ENCODE results near the gene JUND.
"Not testable (repeated sequence)": the region's sequence is repeated elsewhere in the genome, so short reads cannot be mapped to it uniquely, and the experiment has no call there.

Gene JUND

DNA sequence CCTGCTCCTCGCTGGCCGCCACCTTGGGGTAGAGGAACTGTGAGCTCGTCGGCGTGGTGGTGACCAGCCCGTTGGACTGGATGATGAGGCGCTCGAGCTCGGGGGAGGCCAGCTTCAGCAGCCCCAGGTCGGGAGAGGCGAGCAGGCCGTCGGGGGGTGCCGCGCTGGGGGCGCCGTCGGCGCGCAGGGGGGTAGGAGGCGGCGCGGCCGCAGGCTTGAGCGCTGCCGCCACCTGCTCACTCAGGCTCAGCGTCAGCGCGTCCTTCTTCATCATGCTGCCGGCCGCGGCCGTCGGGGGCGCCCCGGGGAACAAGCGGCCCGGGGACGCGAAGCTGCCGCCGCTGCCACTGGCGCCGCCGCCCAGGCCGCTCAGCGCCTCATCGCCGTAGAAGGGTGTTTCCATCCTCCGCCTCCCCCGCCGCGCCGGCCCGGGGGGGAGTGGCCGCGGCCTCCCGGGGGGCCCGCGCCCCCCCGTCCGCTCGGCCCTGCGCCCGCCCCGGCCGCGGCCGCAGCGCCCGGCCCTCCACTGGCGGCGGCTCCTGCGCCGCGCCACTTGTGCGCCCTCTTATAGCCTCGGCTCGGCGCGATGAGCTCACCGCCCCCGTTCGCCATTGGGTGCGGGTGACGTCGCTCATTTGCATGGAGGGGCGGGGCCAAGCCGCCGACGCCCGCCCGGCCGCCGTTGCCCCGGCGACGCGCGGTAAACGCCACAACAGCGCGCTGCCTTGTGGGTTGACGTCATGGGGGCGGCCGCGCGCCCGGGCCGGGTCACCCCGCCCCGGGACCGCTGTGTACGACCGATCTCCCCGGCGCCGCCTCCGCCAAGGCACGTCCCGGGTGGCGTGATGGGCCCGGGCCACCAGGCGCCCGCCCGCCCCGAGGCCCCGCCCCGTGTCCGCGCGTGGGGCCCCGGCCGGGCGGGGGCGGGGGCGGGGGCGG lies at the start of gene JUND:
Gene JUND (minus strand): TSS at position 541 of the 939 bp plus-strand sequence. CDS start 138 bp downstream, at position 403.
- DNase-seq, result peak; percentile 80 to 100 (median 96)

DNA sequence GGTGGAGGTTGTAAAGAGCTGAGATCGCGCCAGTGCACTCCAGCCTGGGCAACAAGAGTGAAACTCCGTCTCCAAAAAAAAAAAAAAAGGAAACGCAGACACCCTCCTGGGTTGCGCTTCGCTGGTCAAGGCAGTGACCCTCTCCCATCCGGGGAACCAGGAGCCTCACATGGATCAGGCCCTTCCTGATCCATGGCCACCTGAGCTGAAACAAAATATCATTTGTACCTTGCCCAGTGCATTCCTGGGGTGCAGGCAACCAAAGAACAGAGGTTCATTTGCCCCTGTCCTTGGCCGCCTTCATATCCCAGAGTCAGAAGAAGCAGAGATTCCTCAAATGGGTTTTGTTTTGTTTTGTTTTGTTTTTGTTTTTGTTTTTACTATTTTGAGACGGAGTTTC lies 49.4 kb upstream of the JUND start:
- no peak for DNase-seq

DNA sequence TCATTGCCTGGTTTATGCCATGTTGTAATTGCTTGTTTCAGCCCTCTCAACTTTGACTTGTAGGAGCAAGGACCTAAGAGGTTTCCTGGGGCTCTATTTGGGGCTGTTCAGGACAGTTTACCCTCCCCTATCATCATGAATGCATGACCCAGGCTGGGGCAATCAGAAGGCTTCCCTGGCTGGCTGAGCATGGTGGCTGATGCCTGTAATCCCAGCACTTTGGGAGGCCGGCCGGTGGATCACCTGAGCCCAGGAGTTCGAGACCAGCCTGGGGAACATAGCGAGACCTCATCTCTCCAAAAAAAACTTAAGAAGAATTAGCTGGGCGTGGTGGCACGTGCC lies 47.6 kb upstream of the JUND start:
- no peak for DNase-seq

DNA sequence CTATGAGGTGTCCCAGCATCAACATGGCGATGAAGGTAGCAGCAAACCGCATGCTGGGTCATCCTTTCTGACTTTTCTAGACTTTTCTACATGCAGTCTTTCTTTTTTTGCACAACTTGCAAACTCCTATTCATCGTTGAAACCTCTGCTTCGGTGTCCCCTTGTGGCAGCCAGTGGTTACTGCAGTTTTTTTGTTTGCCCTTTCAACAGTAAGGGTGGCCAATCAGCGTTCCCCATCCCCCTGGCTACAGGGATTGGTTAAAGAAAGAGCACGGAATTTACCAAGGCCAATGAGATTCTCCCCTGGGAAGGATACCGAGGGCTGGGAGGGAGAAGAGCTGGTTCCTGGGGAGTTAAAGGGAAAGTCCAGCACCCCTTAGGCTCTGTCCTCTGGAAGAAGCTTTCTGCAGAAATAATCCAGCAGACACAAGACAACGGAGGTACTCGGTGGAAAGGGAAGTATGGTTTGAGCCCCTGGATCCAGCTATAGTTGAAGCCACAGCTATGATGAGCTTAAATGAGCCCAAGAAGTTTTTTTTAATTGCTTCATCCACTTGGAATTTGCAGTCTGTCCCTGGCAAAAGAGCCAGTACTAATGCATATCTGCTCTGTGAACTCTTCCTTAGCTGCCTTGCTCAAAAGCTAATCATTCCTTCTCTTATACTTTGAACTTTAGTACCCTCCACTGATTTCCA lies 47.1 kb upstream of the JUND start:
- peak; percentile 26 to 97 (median 89) for DNase-seq

DNA sequence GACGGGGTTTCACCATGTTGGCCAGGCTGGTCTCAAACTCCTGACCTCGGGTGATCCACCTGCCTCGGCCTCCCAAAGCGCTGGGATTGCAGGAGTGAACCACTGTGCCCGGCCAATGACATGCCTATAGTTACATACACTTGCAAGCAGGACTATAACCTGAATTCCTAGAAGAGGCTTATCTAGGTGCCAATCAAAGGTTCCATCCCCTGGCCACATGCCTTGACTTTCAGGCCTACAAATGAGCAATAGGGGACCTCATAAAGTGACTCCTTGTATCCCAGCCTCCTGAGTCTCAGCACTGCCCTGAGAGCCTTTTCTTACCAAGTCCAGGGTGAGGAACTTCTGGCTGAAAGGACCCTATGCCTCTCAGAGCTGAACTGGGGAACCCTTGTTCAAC lies 45.4 kb upstream of the JUND start:
- no peak for DNase-seq

DNA sequence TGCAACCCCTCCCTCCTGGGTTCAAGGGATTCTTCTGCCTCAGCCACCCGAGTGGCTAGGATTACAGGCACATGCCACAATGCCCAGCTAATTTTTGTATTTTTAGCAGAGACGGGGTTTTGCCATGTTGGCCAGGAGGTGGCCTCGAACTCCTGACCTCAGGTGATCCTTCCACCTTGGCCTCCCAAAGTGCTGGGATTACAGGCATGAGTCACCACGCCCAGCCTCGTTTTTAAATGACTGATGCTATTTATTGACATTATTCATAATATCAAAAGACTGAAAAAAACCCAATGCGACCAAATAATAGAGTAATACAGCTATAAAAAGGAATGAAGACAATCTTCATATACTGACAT lies 42.9 kb upstream of the JUND start:
- DNase-seq, result not testable (repeated sequence)

DNA sequence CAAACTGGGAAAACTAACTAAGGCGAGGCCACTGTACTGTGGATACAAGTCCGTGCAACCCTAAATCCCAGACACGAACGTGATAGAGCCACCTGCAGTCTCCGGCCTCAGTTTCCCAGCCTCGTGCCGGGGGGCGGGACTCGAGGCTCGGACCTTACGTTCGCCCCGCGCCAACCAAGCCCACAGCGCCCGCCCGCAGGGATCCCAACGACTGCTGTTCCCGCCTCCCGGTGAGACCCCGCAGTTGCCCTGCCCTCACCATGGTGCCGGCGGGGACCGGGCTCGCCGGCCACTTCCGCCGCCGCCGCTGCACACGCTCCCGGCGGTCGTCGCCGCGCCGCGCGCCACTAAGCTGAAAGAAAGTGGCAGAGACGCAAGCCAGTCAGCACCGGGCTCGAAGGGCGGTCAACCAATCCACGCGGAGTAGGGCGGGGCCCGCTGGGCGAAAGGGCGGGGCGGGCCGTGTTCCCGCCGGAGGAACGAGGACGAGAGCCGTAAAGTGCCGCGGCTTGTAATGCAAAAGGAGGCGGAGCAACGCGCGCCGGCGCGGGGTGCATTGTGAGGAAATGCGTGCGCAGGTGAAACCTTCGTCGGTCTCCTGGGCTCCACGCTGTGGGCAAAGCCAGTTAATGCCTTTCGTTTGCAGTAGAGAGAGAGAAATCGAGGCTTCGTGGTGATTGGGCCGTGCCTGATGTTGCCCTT lies 41.5 kb upstream of the JUND start, which contains the start of gene LSM4:
Gene LSM4 (minus strand): TSS at position 318 of the 702 bp plus-strand sequence. CDS start 56 bp downstream, at position 262.
- peak in 55 of 56 donors; percentile 79 to 99 (median 95) for DNase-seq

DNA sequence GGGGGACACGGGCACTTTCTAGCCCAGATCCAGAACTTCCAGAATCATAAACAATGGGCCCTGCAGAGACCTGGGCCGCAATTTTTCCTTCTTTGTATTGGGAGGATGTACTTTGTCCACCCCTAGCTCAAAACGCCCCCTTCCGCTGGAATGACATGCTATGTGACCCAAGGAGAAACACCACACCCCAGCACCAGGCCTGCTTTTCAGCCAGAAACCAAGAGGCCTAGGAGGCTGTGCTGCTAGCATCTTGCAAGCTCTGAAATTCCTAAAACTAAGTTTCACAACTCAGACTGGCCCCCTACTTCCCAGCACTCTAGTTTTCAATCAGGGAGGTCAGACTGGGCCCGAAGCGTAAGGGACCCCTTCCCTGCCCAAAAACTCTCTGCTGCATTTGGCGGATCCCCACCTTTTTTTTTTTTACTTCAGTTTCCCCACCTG lies 40.9 kb upstream of the JUND start:
- DNase-seq, result no peak

DNA sequence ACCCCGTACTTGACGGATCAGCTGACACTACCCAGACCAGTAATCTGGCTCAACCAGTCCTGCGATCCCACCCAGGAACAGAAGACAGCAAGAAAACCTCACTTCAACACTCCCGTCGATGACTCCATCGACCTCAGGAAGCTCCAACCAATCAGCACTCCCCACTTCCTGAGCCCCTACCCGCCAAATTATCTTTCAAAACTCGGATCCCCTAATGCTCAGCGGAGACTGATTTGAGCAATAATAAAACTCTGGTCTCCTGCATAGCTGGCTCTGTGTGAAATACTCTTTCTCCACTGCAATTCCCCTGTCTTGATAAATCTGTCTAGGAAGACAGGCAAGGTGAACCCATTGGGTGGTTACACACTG lies 40.3 kb upstream of the JUND start:
- no peak for DNase-seq

DNA sequence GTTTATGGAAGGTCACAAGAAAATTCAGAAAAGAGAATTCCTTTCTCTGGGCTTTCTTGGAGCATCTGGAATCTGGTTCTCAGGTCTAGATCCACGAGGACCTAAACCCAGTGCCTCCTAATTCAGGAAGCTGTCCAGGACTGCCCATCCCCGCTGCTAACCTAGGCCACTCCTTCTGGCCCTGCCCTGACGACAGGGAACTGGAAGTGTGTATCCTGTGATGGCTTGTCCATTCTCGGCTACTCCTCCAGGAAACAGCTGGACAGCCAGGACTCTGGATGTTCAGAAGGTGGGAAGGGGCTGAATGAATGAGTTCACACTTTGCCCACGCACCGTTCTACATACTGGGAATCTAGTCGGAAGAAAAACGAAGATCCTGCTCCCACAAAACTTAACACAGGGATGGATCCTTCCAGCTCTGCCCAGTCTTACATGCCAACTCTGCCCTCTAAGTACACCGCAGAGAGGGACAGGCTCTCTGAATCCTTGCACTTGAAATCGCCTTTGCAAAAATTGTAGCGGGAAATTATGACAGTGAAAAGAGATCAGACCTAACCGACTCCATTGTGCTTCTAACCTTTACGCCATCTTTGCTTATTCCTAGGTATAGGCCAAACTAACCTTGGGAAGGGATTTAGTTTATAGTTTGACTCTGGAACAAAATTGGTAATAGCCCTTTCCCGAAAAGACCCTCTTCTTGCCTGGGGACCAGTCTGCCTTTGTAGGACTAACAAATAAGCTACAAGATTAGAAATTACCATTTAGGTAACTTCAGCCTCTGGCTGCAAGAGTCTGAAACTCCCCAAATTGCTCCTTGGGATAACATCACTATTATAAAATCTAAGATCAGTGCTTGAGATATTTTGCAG lies 39.7 kb upstream of the JUND start:
- no peak for DNase-seq

DNA sequence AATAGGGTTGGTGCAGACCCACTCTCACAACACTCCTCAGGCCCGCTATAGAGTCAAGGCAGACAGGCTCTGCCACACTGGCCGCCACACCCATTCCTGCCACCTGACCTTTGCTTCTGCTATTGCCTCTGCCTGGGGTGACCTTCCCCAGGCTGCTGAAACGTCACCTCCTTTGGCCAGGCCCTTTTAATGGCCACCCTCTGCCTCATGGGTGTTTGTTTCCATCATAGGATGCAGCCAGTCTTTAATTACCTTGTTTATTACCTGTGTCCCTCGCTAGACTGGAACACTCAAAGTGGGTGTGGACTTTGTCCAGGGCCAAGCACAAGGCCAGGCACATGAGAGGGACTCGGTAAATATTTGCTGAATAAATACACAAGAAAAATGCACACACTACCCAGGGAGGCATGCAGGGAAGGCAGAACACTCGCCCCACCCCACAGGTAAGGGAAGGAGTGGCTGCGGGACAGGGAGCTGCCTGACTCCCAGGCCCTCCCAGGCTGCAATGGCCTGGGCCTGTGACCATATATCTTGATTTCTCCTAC lies 38.2 kb upstream of the JUND start:
- no peak for DNase-seq

DNA sequence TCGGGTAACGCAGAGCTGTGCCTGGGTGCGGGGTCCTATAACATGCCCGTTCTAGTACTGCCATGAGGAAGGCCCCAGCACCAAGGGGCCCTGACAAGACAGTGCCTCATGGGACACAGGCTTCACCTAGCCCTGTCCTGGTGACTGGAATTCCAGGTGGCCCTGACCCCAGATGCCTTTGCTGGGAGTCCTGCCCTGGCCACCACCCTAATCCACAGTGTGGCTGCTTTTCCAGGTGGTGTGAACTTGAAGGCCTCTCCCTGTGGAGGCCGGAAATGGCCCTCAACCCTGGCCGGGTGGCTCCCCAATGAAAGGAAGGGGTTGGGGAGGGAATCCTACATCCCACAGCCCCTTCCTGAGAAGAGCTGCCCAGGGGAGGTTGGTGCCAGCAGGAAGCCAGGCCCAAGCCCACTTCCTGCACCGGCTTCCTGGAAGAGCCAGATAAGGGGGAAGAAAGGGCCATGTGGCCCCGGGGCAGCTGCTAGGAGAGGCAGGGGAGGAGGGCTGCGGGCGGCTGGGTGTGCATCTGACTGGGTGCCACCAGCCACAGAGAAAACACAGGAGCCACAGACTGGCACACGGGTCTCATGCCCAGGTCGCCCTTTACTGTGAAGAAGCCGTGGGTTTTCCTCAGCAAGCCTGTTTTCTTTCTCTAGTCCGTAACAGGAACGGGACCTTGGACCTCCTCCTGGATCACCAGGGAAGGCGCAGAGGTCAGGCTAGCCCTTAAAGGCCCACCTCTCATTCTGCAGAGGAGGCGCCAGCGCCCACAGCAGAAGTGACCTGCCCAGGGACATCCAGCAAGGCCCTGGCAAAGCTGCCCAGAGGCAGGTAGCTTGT lies 36.8 kb upstream of the JUND start:
- DNase-seq, result peak in 3 of 56 donors; percentile 9 to 16 (median 14)

DNA sequence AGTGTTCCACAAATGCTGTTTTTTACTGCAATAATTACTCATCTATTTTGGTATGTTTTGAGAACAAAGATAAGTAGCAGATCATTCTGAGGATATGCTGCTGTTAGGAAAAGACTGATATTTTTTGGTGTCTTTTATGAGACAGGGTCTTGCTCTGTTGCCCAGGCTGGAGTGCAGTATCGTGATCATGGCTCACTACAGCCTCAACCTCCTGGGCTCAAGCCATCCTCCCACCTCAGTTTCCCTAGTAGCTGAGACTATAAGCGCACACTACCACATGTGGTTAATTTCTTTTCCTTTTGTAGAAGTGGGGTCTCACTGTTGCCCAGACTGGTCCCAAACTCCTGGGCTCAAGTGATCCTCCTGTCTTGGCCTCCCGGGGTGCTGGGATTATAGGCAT lies 32.0 kb upstream of the JUND start:
- no peak for DNase-seq

DNA sequence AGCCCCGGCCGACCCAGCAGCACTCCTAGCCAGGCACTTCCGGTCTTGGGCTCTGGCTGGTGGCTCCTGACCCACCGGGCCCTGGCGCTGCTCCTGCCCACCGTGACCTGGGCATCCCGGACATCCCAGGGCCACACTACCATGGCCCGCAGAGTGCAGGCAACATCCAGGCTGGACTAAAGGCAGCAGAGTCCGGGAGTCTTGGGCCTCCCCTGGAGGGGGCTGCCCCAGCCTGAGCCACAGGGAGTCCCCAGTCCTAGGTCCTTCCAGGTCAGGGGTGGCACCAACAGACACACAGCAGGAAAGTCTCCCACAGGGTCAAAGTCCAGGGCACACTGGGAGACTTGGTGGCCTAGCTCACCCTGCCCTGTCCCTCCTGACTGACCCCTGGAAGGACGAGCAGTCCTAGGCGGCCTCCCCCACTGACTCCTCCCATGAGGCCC lies 30.7 kb upstream of the JUND start:
- no peak for DNase-seq

DNA sequence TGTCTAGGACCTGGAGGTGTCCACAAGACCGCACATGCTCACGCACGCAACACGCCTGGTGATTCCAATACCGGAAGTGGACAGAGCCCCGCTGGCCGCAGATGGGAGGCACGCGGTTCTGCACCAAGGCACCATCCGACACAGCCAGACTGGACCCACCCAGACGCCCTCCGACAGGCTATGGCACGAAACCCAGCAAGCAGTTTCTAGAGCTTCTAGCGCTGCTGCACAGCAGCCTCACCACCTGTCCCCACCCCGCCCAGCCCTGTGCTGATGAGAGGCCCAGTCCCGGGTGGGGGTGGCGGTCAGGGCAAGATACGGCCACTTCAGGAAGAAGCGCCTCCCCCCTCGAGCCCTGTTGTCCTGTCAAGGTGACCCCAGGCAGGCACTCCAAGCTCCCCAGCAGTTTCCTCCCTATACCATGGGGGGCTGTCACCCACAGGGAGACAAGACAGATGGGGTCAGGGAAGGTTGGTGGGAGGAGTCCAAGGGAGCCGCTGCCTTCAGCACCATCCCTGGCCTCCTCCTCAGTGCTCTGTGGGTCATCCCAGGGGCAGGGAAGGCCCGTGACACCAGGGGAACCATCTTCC lies 30.2 kb upstream of the JUND start:
- DNase-seq, result no peak

DNA sequence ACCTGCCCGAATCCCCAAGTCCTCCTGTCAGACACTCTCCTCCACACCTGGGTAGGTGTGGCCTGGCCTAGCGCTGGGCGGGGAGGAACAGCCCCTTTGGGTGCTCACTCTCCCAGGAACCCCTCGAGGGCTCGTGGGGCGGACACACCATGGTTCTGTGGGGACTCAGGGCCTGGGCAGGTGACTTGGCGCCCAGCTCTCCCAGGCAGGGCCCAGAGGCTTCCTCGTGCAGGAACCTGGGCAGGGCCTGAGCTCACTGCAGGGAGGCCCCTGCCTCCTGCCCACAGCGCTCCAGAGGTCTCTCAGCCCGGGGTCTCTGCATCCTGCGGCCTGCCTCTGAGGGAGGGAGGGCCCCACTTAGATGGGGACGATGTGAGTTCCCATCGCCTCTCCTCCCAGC lies 29.5 kb upstream of the JUND start:
- no peak for DNase-seq

DNA sequence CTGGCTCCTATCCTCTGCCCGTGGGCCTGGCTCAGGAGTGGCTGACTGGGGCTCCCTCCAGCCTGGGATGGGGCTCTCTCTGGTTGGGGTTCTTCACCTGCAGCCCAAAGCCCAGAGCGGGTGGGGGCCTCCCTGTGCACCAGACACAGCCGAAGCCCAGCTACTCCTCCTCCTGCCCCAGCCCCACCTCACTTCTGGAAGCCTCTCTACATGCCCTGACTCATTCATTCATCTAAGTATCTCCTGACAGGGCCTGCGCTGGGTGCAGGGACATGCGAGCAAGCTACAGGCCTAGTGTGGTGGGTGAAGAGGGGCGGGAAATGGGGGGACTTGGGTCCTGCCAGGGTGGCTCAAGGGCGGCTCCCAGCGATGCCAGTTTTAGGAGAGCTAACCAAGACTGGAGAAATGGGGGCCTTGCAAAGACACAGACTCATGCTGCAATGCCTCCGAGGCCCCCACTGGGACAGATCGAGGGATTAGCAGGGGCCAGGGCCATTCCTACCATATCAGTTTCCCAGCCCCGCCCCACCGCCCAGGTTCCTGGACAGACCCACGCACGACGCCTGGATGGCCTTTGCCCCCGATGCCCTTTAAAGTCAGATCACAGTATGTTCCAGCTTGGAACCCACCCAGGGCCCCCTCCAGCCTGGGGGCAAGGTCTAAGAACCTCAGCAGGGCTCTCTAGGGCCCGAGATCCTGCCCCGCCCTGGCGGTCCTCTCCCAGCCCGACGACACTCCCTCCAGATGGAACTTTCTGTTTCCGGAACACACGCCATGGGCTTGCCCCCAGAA lies 28.9 kb upstream of the JUND start:
- peak in 2 of 56 donors; percentile 6 to 9 for DNase-seq

DNA sequence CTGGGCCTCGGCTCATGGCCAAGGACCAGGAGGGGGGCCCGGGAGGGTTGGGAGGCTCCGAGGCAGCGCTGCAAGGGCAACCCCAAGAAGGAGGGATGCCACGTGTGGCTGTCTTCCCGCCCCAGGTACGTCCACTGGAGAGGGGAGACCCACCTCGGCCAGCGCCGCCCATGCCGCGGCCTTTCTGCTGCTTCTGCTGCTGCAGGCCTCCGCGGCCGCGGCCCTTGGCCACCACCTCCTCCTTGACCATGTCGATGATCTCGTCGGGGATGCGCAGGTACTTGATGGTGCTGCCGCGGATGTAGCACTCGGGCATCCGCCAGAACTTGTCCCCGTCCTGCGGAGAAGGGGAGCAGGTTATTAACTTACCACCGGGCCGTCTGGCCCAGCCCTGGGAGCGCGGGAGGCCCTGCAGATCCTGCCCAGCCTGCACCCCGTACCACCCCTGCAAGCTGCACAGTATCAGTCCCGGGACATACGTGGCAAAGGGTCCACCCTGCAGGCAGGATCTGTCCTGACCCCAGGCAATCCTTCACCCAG lies 28.2 kb upstream of the JUND start:
- DNase-seq, result no peak

Measured in nucleus accumbens (tissue), 56 donors.